ENCODE data around the gene WWOX. TPM values are rescaled to one million over a fixed set of nuclear protein-coding genes. Genes with fewer than 3 reads are reported as not detected.

Gene WWOX
- total and polyA plus RNA-seq, 2 of the 13 experiments (the other 11 are each of a cell fraction or from before 2014, with no cell fraction given), result 9.1 to 37.4 TPM

GRCh38 chr16:78435260-78435659 lies 335.8 kb downstream of the WWOX start:
- Histone ChIP-seq H3K4me1 (ENCODE audit: insufficient read depth, low read length) (peaks cover 8% of the 10 kb centered on the region), H3K79me2 (ENCODE audit: insufficient read depth, low read length) (no peaks in the 10 kb centered on the region), H3K4me2 (ENCODE audit: low read depth, low read length) (no peak overlapping the region), H3K9me3 (ENCODE audit: low read length) (no peaks in the 10 kb centered on the region), H3K27me3 (ENCODE audit: control insufficient read depth in 1 of 2, insufficient read depth in 2 of 2, low read length in 2 of 2) (no peaks in the 10 kb centered on the region), H3K27ac (ENCODE audit: extremely low read length, insufficient read depth, low read length) (no peak overlapping the region), H4K20me1 (ENCODE audit: insufficient read depth, low read length) (no peaks in the 10 kb centered on the region), H2AFZ (ENCODE audit: low read length) (no peak overlapping the region), H3K36me3 (replicated peaks in 1 of 2; ENCODE audit: control insufficient read depth in 1 of 2, insufficient read depth in 2 of 2, low read length in 2 of 2) (peaks cover 0 to 3% of the 10 kb centered on the region in 2 experiments; a peak in 1 of 5 replicates), H3K4me3 (replicated peaks in 1 of 3; ENCODE audit: insufficient read depth in 1 of 3, low read depth in 2 of 3, low read length in 3 of 3) (no peak overlapping the region), H3K9ac (ENCODE audit: insufficient read depth, low read depth, low read length) (no peak overlapping the region)
- WGBS (ENCODE audit: low lambda C conversion rate), result 89% methylated on average over 4 of the region's 4 CpGs
- TF ChIP-seq FOXP4 (CRISPR knock-in tag; IDR thresholded peaks at IDR 0.05) (no peak), PITX1 (CRISPR knock-in tag; IDR thresholded peaks at IDR 0.05) (0 out of 2 replicates have a peak, but pooled peaks have one; percentile 38), ARHGAP35 (CRISPR knock-in tag; IDR thresholded peaks at IDR 0.05; ENCODE audit: borderline replicate concordance) (no peak), NFIB (CRISPR knock-in tag; IDR thresholded peaks at IDR 0.05; ENCODE audit: borderline replicate concordance) (no peak)
- no peak for DNase-seq (ENCODE audit: low spot score)
- intact Hi-C loops (cut with micrococcal nuclease; ENCODE audit: unreplicated experiment) (loop anchor here (5.0 kb wide), 1 partner anchor 313 kb away; no protein-coding TSS in a partner anchor), in situ Hi-C loops (cut with HindIII; ENCODE audit: extremely low pct_ligation_motif_present, low pct_unique_long_range_greater_than_20kb) (no loop called here)
- FAIRE-seq, result no peak
- ChIA-PET POLR2A (no interaction called here), CTCF (ENCODE audit: low intra/inter-chr PET ratio, low total read pairs) (no interaction called here)
- BruUV-seq (replicated peaks), result no TSS peak
- peak; percentile 57; the same call in 2 of the 3 replicates for ATAC-seq

DNA sequence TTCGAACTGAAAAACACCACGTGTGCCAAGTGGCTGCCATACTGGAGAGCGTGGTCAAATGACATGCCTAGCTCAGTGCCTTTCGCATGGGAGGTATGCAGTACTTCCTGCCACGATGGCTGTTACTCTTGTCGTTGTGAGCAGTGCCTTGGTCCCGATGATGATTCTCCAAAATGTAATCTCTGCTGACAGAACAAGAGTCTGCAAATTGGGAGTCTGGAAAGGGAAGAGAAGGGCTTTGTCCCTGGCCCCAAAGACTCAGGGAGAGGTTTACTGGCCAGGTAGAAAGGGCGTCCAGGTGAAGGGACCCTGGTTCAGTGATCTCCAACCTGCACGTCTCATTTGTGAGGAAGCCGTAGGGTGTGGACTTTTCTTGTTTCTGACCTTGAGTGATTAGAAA lies 336.6 kb downstream of the WWOX start:
- Histone ChIP-seq H3K9me3 (ENCODE audit: low read length) (no peaks in the 10 kb centered on the region), H3K36me3 (replicated peaks in 1 of 2; ENCODE audit: control insufficient read depth in 1 of 2, insufficient read depth in 2 of 2, low read length in 2 of 2) (peaks cover 0 to 3% of the 10 kb centered on the region in 2 experiments; a peak in 1 of 5 replicates), H2AFZ (ENCODE audit: low read length) (no peak overlapping the region), H3K27me3 (ENCODE audit: control insufficient read depth in 1 of 2, insufficient read depth in 2 of 2, low read length in 2 of 2) (no peaks in the 10 kb centered on the region), H3K79me2 (ENCODE audit: insufficient read depth, low read length) (no peaks in the 10 kb centered on the region), H3K9ac (ENCODE audit: insufficient read depth, low read depth, low read length) (no peak overlapping the region), H3K4me1 (ENCODE audit: insufficient read depth, low read length) (peaks cover 8% of the 10 kb centered on the region), H4K20me1 (ENCODE audit: insufficient read depth, low read length) (no peaks in the 10 kb centered on the region), H3K27ac (ENCODE audit: extremely low read length, insufficient read depth, low read length) (no peak overlapping the region), H3K4me3 (replicated peaks in 1 of 3; ENCODE audit: insufficient read depth in 1 of 3, low read depth in 2 of 3, low read length in 3 of 3) (no peak overlapping the region), H3K4me2 (ENCODE audit: low read depth, low read length) (no peak overlapping the region)
- CTCF ChIA-PET (ENCODE audit: low intra/inter-chr PET ratio, low total read pairs), result no interaction called here
- WGBS (ENCODE audit: low lambda C conversion rate), result 95% methylated on average over 10 of the region's 10 CpGs
- in situ Hi-C loops (cut with HindIII; ENCODE audit: extremely low pct_ligation_motif_present, low pct_unique_long_range_greater_than_20kb), result no loop called here
- DNase-seq (ENCODE audit: low spot score), result no peak
- POLR2A ChIA-PET, result no interaction called here
- intact Hi-C loops (cut with micrococcal nuclease; ENCODE audit: unreplicated experiment), result loop anchor here (2.0 to 5.0 kb wide), 2 partner anchors 187 to 314 kb away; no protein-coding TSS in a partner anchor
- BruUV-seq (replicated peaks), result no TSS peak
- FAIRE-seq, result no peak
- no peak for ATAC-seq
- TF ChIP-seq ZNF484 (CRISPR knock-in tag; IDR thresholded peaks at IDR 0.05; ENCODE audit: borderline replicate concordance, low read depth) (no peak), TFE3 (CRISPR knock-in tag; IDR thresholded peaks at IDR 0.05) (no peak)
- TF ChIP-seq, protein P1, sequence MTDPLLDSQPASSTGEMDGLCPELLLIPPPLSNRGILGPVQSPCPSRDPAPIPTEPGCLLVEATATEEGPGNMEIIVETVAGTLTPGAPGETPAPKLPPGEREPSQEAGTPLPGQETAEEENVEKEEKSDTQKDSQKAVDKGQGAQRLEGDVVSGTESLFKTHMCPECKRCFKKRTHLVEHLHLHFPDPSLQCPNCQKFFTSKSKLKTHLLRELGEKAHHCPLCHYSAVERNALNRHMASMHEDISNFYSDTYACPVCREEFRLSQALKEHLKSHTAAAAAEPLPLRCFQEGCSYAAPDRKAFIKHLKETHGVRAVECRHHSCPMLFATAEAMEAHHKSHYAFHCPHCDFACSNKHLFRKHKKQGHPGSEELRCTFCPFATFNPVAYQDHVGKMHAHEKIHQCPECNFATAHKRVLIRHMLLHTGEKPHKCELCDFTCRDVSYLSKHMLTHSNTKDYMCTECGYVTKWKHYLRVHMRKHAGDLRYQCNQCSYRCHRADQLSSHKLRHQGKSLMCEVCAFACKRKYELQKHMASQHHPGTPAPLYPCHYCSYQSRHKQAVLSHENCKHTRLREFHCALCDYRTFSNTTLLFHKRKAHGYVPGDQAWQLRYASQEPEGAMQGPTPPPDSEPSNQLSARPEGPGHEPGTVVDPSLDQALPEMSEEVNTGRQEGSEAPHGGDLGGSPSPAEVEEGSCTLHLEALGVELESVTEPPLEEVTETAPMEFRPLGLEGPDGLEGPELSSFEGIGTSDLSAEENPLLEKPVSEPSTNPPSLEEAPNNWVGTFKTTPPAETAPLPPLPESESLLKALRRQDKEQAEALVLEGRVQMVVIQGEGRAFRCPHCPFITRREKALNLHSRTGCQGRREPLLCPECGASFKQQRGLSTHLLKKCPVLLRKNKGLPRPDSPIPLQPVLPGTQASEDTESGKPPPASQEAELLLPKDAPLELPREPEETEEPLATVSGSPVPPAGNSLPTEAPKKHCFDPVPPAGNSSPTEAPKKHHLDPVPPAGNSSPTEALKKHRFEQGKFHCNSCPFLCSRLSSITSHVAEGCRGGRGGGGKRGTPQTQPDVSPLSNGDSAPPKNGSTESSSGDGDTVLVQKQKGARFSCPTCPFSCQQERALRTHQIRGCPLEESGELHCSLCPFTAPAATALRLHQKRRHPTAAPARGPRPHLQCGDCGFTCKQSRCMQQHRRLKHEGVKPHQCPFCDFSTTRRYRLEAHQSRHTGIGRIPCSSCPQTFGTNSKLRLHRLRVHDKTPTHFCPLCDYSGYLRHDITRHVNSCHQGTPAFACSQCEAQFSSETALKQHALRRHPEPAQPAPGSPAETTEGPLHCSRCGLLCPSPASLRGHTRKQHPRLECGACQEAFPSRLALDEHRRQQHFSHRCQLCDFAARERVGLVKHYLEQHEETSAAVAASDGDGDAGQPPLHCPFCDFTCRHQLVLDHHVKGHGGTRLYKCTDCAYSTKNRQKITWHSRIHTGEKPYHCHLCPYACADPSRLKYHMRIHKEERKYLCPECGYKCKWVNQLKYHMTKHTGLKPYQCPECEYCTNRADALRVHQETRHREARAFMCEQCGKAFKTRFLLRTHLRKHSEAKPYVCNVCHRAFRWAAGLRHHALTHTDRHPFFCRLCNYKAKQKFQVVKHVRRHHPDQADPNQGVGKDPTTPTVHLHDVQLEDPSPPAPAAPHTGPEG (CRISPR knock-in tag; IDR thresholded peaks at IDR 0.05), result no peak
